H1 (cell line): ENCODE results near the gene DCBLD2. TPM values are rescaled to one million over a fixed set of nuclear protein-coding genes. Genes with fewer than 3 reads are reported as not detected.

Experiments used
- CTCF ChIA-PET: fragments of 300-600 bp; sonication (Branson Sonifier 250); formaldehyde crosslinking; loops from one replicate; lab custom pipeline; 2021; ENCODE audit not compliant: partially characterized antibody; lab: Charles Lee
- POLR2A ChIA-PET: fragments of 300-600 bp; sonication (Branson Sonifier 250); formaldehyde crosslinking; loops from one replicate; lab custom pipeline; 2021; ENCODE audit warnings: inconsistent platforms; ENCODE audit not compliant: partially characterized antibody; lab: Charles Lee
- DNase-seq, 2 experiments: peaks; one replicate each; pipeline versions ENCODE4 v3.0.0 to v3.0.0-alpha.2; 2010 to 2022; ENCODE audit warnings: low spot score in 2 of 2, low read depth in 1 of 2, mixed read lengths in 1 of 2
- FAIRE-seq: peaks from 2 replicates; lab custom pipeline; 2011; peaks lifted over from hg19 to GRCh38; lab: Jason Lieb, UNC
- H2AFZ ChIP-seq: 2 replicates; pipeline ENCODE4 v1.8.1; 2012; ENCODE audit warnings: low read length, inconsistent platforms
- H2AK5ac ChIP-seq: 2 replicates; pipeline ENCODE4 v1.6.1; 2013; ENCODE audit warnings: low read depth, low read length
- H2BK120ac ChIP-seq: replicated peaks from 2 replicates; pipeline ENCODE3; 2013; ENCODE audit warnings: low read depth, low read length, inconsistent platforms
- H2BK12ac ChIP-seq: 2 replicates; pipeline ENCODE4 v1.6.1; 2013; ENCODE audit warnings: low read depth, low read length
- H2BK15ac ChIP-seq: 2 replicates; pipeline ENCODE4 v1.6.1; 2013; ENCODE audit warnings: low read length
- H2BK20ac ChIP-seq: 2 replicates; pipeline ENCODE4 v1.6.1; 2013; ENCODE audit warnings: low read length
- H2BK5ac ChIP-seq: 2 replicates; pipeline ENCODE4 v1.6.1; 2013; ENCODE audit warnings: low read depth, low read length
- H3K14ac ChIP-seq: 2 replicates; pipeline ENCODE4 v1.6.1; 2013; ENCODE audit warnings: inconsistent platforms; ENCODE audit not compliant: insufficient read length
- H3K18ac ChIP-seq: 2 replicates; pipeline ENCODE4 v1.6.1; 2013; ENCODE audit warnings: low read length; ENCODE audit errors: extremely low read depth
- H3K23ac ChIP-seq: 2 replicates; pipeline ENCODE4 v1.6.1; 2013; ENCODE audit warnings: inconsistent platforms; ENCODE audit not compliant: insufficient read length
- H3K23me2 ChIP-seq: 2 replicates; pipeline ENCODE4 v1.6.1; 2013; ENCODE audit warnings: low read depth, low read length
- H3K27ac ChIP-seq: 2 replicates; pipeline ENCODE4 v1.6.1; 2011; ENCODE audit warnings: low read depth, low read length, inconsistent platforms
- H3K27me3 ChIP-seq, 4 experiments: replicated peaks in 1 of 4; 1 replicate in 1 of 4; 2 replicates in 3 of 4; pipeline versions ENCODE4 v1.6.1 to v1.8.1; 2011 to 2013; ENCODE audit warnings: low read length in 3 of 4, mild to moderate bottlenecking in 3 of 4, inconsistent platforms in 2 of 4, mixed read lengths in 2 of 4, moderate library complexity in 1 of 4; ENCODE audit not compliant: control insufficient read depth in 3 of 4, insufficient read depth in 3 of 4; ENCODE audit errors: extremely low read depth in 1 of 4
- H3K36me3 ChIP-seq, 4 experiments: 2 replicates each; pipeline versions ENCODE4 v1.6.1 to v1.8.1; 2011 to 2013; ENCODE audit warnings: mild to moderate bottlenecking in 4 of 4, low read length in 3 of 4, moderate library complexity in 2 of 4, control low read depth in 1 of 4, inconsistent platforms in 1 of 4; ENCODE audit not compliant: insufficient read depth in 4 of 4, control insufficient read depth in 2 of 4
- H3K4ac ChIP-seq: replicated peaks from 2 replicates; pipeline ENCODE3; 2013; ENCODE audit warnings: low read length, low read depth, mixed read lengths, inconsistent platforms; ENCODE audit not compliant: insufficient read length
- H3K4me1 ChIP-seq, 4 experiments: replicated peaks in 1 of 4; 1 replicate in 1 of 4; 2 replicates in 3 of 4; pipeline versions ENCODE4 v1.6.1 to v1.8.1; 2011 to 2013; ENCODE audit warnings: low read length in 3 of 4, inconsistent platforms in 2 of 4, mixed read lengths in 1 of 4; ENCODE audit not compliant: insufficient read depth in 4 of 4, control insufficient read depth in 3 of 4
- H3K4me2 ChIP-seq, 2 experiments: 2 replicates each; pipeline versions ENCODE4 v1.6.1 to v1.8.1; 2011 to 2013; ENCODE audit warnings: low read depth in 2 of 2, low read length in 2 of 2, control low read depth in 1 of 2, inconsistent platforms in 1 of 2, mild to moderate bottlenecking in 1 of 2; ENCODE audit not compliant: insufficient read depth in 1 of 2
- H3K4me3 ChIP-seq, 4 experiments: fragments of 200-600, 300-600 bp in 1 of 4; sonication (generic), shearing (Covaris generic), sonication (Bioruptor Twin) in 1 of 4; 2 replicates each; pipeline versions ENCODE4 v1.5.1 to v1.8.1; 2011 to 2016; ENCODE audit warnings: low read length in 4 of 4, low read depth in 3 of 4, control low read depth in 2 of 4, inconsistent platforms in 2 of 4, mild to moderate bottlenecking in 2 of 4, mixed read lengths in 1 of 4, moderate library complexity in 1 of 4; ENCODE audit not compliant: insufficient read depth in 2 of 4; ENCODE audit errors: extremely low read depth in 1 of 4
- H3K56ac ChIP-seq: replicated peaks from 2 replicates; pipeline ENCODE3; 2013; ENCODE audit warnings: low read depth, mild to moderate bottlenecking, mixed read lengths, low read length, inconsistent platforms; ENCODE audit not compliant: insufficient read length
- H3K79me1 ChIP-seq: 2 replicates; pipeline ENCODE4 v1.6.1; 2013; ENCODE audit warnings: low read depth, low read length, control low read depth
- H3K79me2 ChIP-seq, 2 experiments: 2 replicates each; pipeline versions ENCODE4 v1.6.1 to v1.8.1; 2012 to 2013; ENCODE audit warnings: low read length in 2 of 2, mild to moderate bottlenecking in 2 of 2, inconsistent platforms in 1 of 2; ENCODE audit not compliant: insufficient read depth in 2 of 2, control insufficient read depth in 1 of 2
- H3K9ac ChIP-seq, 4 experiments: replicated peaks in 1 of 4; 1 replicate in 1 of 4; 2 replicates in 3 of 4; pipeline versions ENCODE4 v1.6.1 to v1.8.1; 2011 to 2013; ENCODE audit warnings: low read depth in 3 of 4, low read length in 3 of 4, control low read depth in 2 of 4, mild to moderate bottlenecking in 2 of 4, moderate library complexity in 2 of 4, inconsistent platforms in 1 of 4; ENCODE audit errors: extremely low read depth in 1 of 4
- H3K9me3 ChIP-seq, 2 experiments: 2 replicates each; pipeline versions ENCODE4 v1.6.1 to v1.8.1; 2012 to 2013; ENCODE audit warnings: mild to moderate bottlenecking in 2 of 2, moderate library complexity in 2 of 2, control low read depth in 1 of 2, inconsistent platforms in 1 of 2, low read depth in 1 of 2, low read length in 1 of 2, mixed read lengths in 1 of 2; ENCODE audit not compliant: insufficient read depth in 2 of 2
- H4K20me1 ChIP-seq, 2 experiments: replicated peaks in 1 of 2; 2 replicates each; pipeline versions ENCODE3 to v1.8.1; 2011 to 2013; ENCODE audit warnings: inconsistent platforms in 2 of 2, low read length in 2 of 2, mild to moderate bottlenecking in 1 of 2; ENCODE audit not compliant: insufficient read depth in 2 of 2, control insufficient read depth in 1 of 2
- H4K5ac ChIP-seq: 2 replicates; pipeline ENCODE4 v1.6.1; 2013; ENCODE audit warnings: low read length, low read depth, mixed read lengths, inconsistent platforms; ENCODE audit not compliant: insufficient read length
- H4K8ac ChIP-seq: 2 replicates; pipeline ENCODE4 v1.8.0; 2013; ENCODE audit warnings: mild to moderate bottlenecking, moderate library complexity, low read length, inconsistent platforms; ENCODE audit not compliant: insufficient read depth; ENCODE audit errors: extremely low read depth
- H4K91ac ChIP-seq: replicated peaks from 2 replicates; pipeline ENCODE3; 2013; ENCODE audit warnings: low read length, mixed read lengths, inconsistent platforms; ENCODE audit not compliant: insufficient read length
- BCL11A ChIP-seq, 2 experiments: IDR thresholded peaks; one replicate each; pipeline ENCODE4 v1.6.1; 2011; ENCODE audit warnings: low read depth in 2 of 2, low read length in 2 of 2, mild to moderate bottlenecking in 2 of 2
- CHD2 ChIP-seq: IDR thresholded peaks from 2 replicates; pipeline ENCODE4 v1.6.1; 2012; ENCODE audit warnings: low read length, improper control_type of control experiment
- EZH2 ChIP-seq: fragments of 200-600 bp; sonication (generic); IDR thresholded peaks from 2 replicates; pipeline ENCODE4 v1.7.1; 2012; ENCODE audit warnings: low read depth, mild to moderate bottlenecking, moderate library complexity, low read length, inconsistent platforms; ENCODE audit not compliant: severe bottlenecking
- GTF2F1 ChIP-seq: IDR thresholded peaks from 2 replicates; pipeline ENCODE4 v1.6.1; 2012; ENCODE audit warnings: low read depth, low read length, improper control_type of control experiment, borderline replicate concordance
- JUN ChIP-seq: IDR thresholded peaks from 2 replicates; pipeline ENCODE4 v1.6.1; 2011; ENCODE audit warnings: low read depth, mild to moderate bottlenecking, improper control_type of control experiment, low read length
- JUND ChIP-seq: IDR thresholded peaks from 2 replicates; pipeline ENCODE4 v1.6.1; 2011; ENCODE audit warnings: mild to moderate bottlenecking, improper control_type of control experiment, low read length
- MAFK ChIP-seq: IDR thresholded peaks from 2 replicates; pipeline ENCODE4 v1.6.1; 2012; ENCODE audit warnings: low read depth, mild to moderate bottlenecking, improper control_type of control experiment, low read length
- RNF2 ChIP-seq: fragments of 200-900, 300-1000 bp; sonication (generic); IDR thresholded peaks from 2 replicates; pipeline ENCODE4 v1.7.1; 2016; ENCODE audit warnings: borderline replicate concordance, low read depth, mild to moderate bottlenecking, antibody characterized with exemption, low read length; ENCODE audit not compliant: poor library complexity, severe bottlenecking; ENCODE audit errors: missing control alignments
- SIN3A ChIP-seq, 2 experiments: IDR thresholded peaks in 1 of 2; conservative IDR thresholded peaks in 1 of 2; 2 replicates each; pipeline ENCODE4 v1.6.1; 2011 to 2012; ENCODE audit warnings: low read length in 2 of 2, improper control_type of control experiment in 1 of 2, low read depth in 1 of 2, mild to moderate bottlenecking in 1 of 2
- SIRT6 ChIP-seq: IDR thresholded peaks from one replicate; pipeline ENCODE4 v1.7.1; 2012; ENCODE audit warnings: low read length, inconsistent platforms
- TAF7 ChIP-seq: optimal IDR thresholded peaks from 2 replicates; pipeline ENCODE3; 2011; ENCODE audit warnings: low read depth, mild to moderate bottlenecking, inconsistent platforms, low read length, moderate library complexity, borderline replicate concordance
- ZNF274 ChIP-seq: IDR thresholded peaks from 2 replicates; pipeline ENCODE4 v1.7.0; 2012; ENCODE audit warnings: low read length, borderline replicate concordance; ENCODE audit errors: extremely low read depth
- WGBS, 2 experiments: shearing (Covaris generic) in 1 of 2; methylation state at CpG; one replicate each; pipeline versions ENCODE4 v1.1.6 to v1.1.7; 2013 to 2015; ENCODE audit warnings: low lambda C conversion rate in 2 of 2, mixed read lengths in 2 of 2, inconsistent platforms in 1 of 2, low coverage in 1 of 2, missing lambda C conversion rate in 1 of 2; ENCODE audit not compliant: insufficient replicate concordance in 2 of 2, insufficient coverage in 1 of 2, insufficient read length in 1 of 2; ENCODE audit errors: extremely low coverage in 1 of 2, missing lambda C conversion rate in 1 of 2; 5-methylcytosine and 5-hydroxymethylcytosine counted together
- polyA plus RNA-seq, 7 experiments: library from polyadenylated mRNA; depleted of rRNA in 3 of 7; stranded (reverse) in 5 of 7; unstranded in 2 of 7; fragments of >200 nt in 5 of 7; fragments of 200-250 nt in 2 of 7; gene quantifications; 1 replicate in 5 of 7; 2 replicates in 1 of 7; 4 replicates in 1 of 7; pipeline versions ENCODE4 v1.2.1 to v1.2.3, GENCODE V29; 2011 to 2013; ENCODE audit warnings: missing spikeins in 2 of 7, mixed read lengths in 2 of 7
- total RNA-seq: library from RNA; stranded (reverse); fragmentation: NEBNext Ultra II Directional; extraction: Animal tissue kit (Norgen Biotek cat#: 25700); gene quantifications from 2 replicates; pipeline ENCODE4 v1.2.1, GENCODE V29; 2021
- TF ChIP-seq, protein P1 (sequence below): IDR thresholded peaks from 2 replicates; pipeline ENCODE4 v1.6.1; 2011; ENCODE audit warnings: low read depth, mild to moderate bottlenecking, low read length; ENCODE audit not compliant: insufficient read depth

The DCBLD2 gene
- total and polyA plus RNA-seq, 2 of the 8 experiments (the other 6 are each of a cell fraction or from before 2014, with no cell fraction given): 19.6 to 63.8 TPM

DNA sequence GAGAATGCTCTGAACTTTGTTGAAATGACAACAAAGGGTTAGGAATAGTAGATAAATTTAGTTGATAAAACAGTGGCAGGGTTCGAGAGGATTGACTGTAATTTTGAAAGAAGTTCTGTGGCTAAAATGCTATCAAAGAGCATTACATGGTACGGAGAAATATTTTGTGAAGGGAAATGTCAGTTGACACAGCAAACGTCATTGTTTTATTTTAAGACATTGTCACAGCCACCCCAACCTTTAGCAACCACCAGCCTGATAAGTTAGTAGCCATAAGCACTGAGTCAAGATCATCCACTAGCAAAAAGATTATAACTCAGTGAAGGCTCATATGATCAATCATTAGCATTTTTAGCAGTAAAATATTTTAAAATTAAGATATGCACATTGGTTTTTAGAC lies 147.0 kb downstream of the DCBLD2 start:
- H4K8ac ChIP-seq: no peak overlapping the region
- no peaks in the 10 kb centered on the region for H3K79me1 ChIP-seq
- H3K23ac ChIP-seq: no peak overlapping the region
- no peak overlapping the region for H4K91ac ChIP-seq
- H3K4me1 ChIP-seq: no peaks in the 10 kb centered on the region
- no peak overlapping the region for H2BK120ac ChIP-seq
- no peak overlapping the region for H2BK5ac ChIP-seq
- no peak overlapping the region for H3K18ac ChIP-seq
- no peaks in the 10 kb centered on the region for H3K36me3 ChIP-seq
- no peaks in the 10 kb centered on the region for H3K23me2 ChIP-seq
- H2AK5ac ChIP-seq: no peak overlapping the region
- H2BK12ac ChIP-seq: no peak overlapping the region
- H3K9me3 ChIP-seq: no peaks in the 10 kb centered on the region
- H4K20me1 ChIP-seq: no peaks in the 10 kb centered on the region
- no peak overlapping the region for H2BK15ac ChIP-seq
- H3K4me2 ChIP-seq: no peak overlapping the region
- H3K4me3 ChIP-seq: no peak overlapping the region
- TF ChIP-seq SIRT6 (no peak), JUN (no peak), JUND (no peak), CHD2 (no peak), MAFK (no peak), GTF2F1 (no peak), TAF7 (no peak), SIN3A (conservative IDR thresholded peaks at IDR 0.05 in 1 of 2, IDR thresholded peaks at IDR 0.05 in 1 of 2; ENCODE audit: low read depth in 1 of 2, low read length in 2 of 2) (no peak), ZNF274 (no peak), RNF2 (no peak), EZH2 (no peak), BCL11A (IDR thresholded peaks at IDR 0.05; ENCODE audit: low read depth in 2 of 2, low read length in 2 of 2) (no peak)
- TF ChIP-seq, protein P1, sequence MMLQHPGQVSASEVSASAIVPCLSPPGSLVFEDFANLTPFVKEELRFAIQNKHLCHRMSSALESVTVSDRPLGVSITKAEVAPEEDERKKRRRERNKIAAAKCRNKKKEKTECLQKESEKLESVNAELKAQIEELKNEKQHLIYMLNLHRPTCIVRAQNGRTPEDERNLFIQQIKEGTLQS: no peak
- no peak overlapping the region for H3K4ac ChIP-seq
- no peak overlapping the region for H3K9ac ChIP-seq
- 86% methylated on average over 3 of the region's 3 CpGs; no CpG with 5 or more reads in 1 of the 2 experiments for WGBS, 2 experiments
- POLR2A ChIA-PET: no interaction called here
- H3K79me2 ChIP-seq: no peaks in the 10 kb centered on the region
- H3K27ac ChIP-seq: no peak overlapping the region
- FAIRE-seq (no peak), DNase-seq (no peak)
- no peak overlapping the region for H3K56ac ChIP-seq
- CTCF ChIA-PET: interaction anchor here (1.0 to 1.4 kb wide), 2 partner anchors 12 to 110 kb away, joined by 3 read pairs; no protein-coding TSS in a partner anchor
- no peak overlapping the region for H4K5ac ChIP-seq
- no peaks in the 10 kb centered on the region for H3K27me3 ChIP-seq
- no peak overlapping the region for H3K14ac ChIP-seq
- H2BK20ac ChIP-seq: no peak overlapping the region
- no peak overlapping the region for H2AFZ ChIP-seq
